Measurements from ENCODE around the gene RYR3.

- TF ChIP-seq CTCF (IDR thresholded peaks at IDR 0.05; ENCODE audit: insufficient read depth, low read length, poor library complexity, severe bottlenecking) = no peak
- TF ChIP-seq EZH2phosphoT487 (conservative IDR thresholded peaks at IDR 0.05; ENCODE audit: low read length) = no peak
These were observed 503.1 kb downstream of the RYR3 start for GRCh38 chr15:33813891-33814290.

Data from SU-DHL-6 (cell line).